Endothelial cell of hepatic sinusoid (primary cell): ENCODE data around the gene GALNT17.

ENCODE experiments used
- in situ Hi-C: cut with HindIII; loops from 2 replicates; pipeline ENCODE4 v1.10.0; 2017; ENCODE audit warnings: low sequenced_read_pairs

GALNT17 gene

GRCh38 chr7:71485586-71485985, 353.6 kb downstream of the GALNT17 start:
- in situ Hi-C loops = no loop called here

GRCh38 chr7:71486414-71486813, 354.5 kb downstream of the GALNT17 start:
- in situ Hi-C loops = no loop called here

GRCh38 chr7:71486856-71487628, 355.1 kb downstream of the GALNT17 start:
- in situ Hi-C loops = no loop called here

- in situ Hi-C loops = no loop called here
These were observed 356.4 kb downstream of the GALNT17 start for GRCh38 chr7:71488308-71488707.

- in situ Hi-C loops = no loop called here
These were observed 359.4 kb downstream of the GALNT17 start for GRCh38 chr7:71491336-71491735.

- in situ Hi-C loops = no loop called here
These were observed 363.9 kb downstream of the GALNT17 start for GRCh38 chr7:71495828-71496227.

GRCh38 chr7:71497256-71497946, 365.5 kb downstream of the GALNT17 start:
- in situ Hi-C loops = no loop called here

GRCh38 chr7:71498381-71498780, 366.4 kb downstream of the GALNT17 start:
- in situ Hi-C loops = no loop called here

GRCh38 chr7:71504697-71505441, 372.9 kb downstream of the GALNT17 start:
- in situ Hi-C loops = no loop called here

- in situ Hi-C loops = no loop called here
These were observed 374.9 kb downstream of the GALNT17 start for GRCh38 chr7:71506822-71507221.

GRCh38 chr7:71507680-71508602, 376.0 kb downstream of the GALNT17 start:
- in situ Hi-C loops = no loop called here

GRCh38 chr7:71509381-71509780, 377.4 kb downstream of the GALNT17 start:
- in situ Hi-C loops = no loop called here

- in situ Hi-C loops = no loop called here
These were observed 379.4 kb downstream of the GALNT17 start for GRCh38 chr7:71511361-71511807.

- in situ Hi-C loops = no loop called here
These were observed 386.2 kb downstream of the GALNT17 start for GRCh38 chr7:71517940-71518699.

GRCh38 chr7:71518880-71519279, 386.9 kb downstream of the GALNT17 start:
- in situ Hi-C loops = no loop called here

GRCh38 chr7:71521506-71521905, 389.6 kb downstream of the GALNT17 start:
- in situ Hi-C loops = no loop called here

- in situ Hi-C loops = no loop called here
These were observed 394.2 kb downstream of the GALNT17 start for GRCh38 chr7:71526106-71526505.

GRCh38 chr7:71527213-71527612, 395.3 kb downstream of the GALNT17 start:
- in situ Hi-C loops = no loop called here

GRCh38 chr7:71535616-71536015, 403.7 kb downstream of the GALNT17 start:
- in situ Hi-C loops = no loop called here

- in situ Hi-C loops = no loop called here
These were observed 406.3 kb downstream of the GALNT17 start for GRCh38 chr7:71538210-71538609.
